ENCODE data around the gene AFMID. TPM values are rescaled to one million over a fixed set of nuclear protein-coding genes. Genes with fewer than 3 reads are reported as not detected.

The AFMID gene
- total RNA-seq, 1 experiment from 2014 or later, result 30.4 TPM

- no peak overlapping the region for H3K27ac ChIP-seq
- no peaks in the 10 kb centered on the region for H3K36me3 ChIP-seq (ENCODE audit: low read depth)
- no peaks in the 10 kb centered on the region for H3K9me3 ChIP-seq (ENCODE audit: insufficient read depth, low read depth)
- BruUV-seq (replicated peaks), result no TSS peak
- peaks cover 23% of the 10 kb centered on the region for H3F3A ChIP-seq (ENCODE audit: insufficient read depth, low read depth)
- H3K4me1 ChIP-seq (replicated peaks; ENCODE audit: insufficient read depth), result peaks cover 10% of the 10 kb centered on the region; the same call in 1 of the 2 replicates
- intact Hi-C loops (cut with micrococcal nuclease; ENCODE audit: unreplicated experiment), result no loop called here
- H3K27me3 ChIP-seq (ENCODE audit: insufficient read depth, low read depth), result no peaks in the 10 kb centered on the region
- H3K4me2 ChIP-seq, result no peak overlapping the region
- 0 out of 2 replicates have a peak, but pooled peaks cover 6% of the 10 kb centered on the region for H3K79me2 ChIP-seq (ENCODE audit: low read depth)
- H3K9me2 ChIP-seq (ENCODE audit: insufficient read depth), result no peaks in the 10 kb centered on the region
- peaks cover 7% of the 10 kb centered on the region; the same call in 1 of the 2 replicates for H4K20me1 ChIP-seq (ENCODE audit: insufficient read depth)
- ChIA-PET POLR2A (ENCODE audit: unreplicated experiment) (interaction anchor here (0.6 to 0.7 kb wide), 3 partner anchors 14 to 136 kb away, joined by 3 to 13 read pairs (median 6); partner anchors contain the start of gene TK1), CTCF (interaction anchor here (0.6 to 1.1 kb wide), 2 partner anchors 87 to 256 kb away, joined by 3 to 8 read pairs; no protein-coding TSS in a partner anchor)
- peak in 1 of 2 experiments; percentile 53 for DNase-seq
- H3K4me3 ChIP-seq, result no peak overlapping the region
- TF ChIP-seq EZH2 (IDR thresholded peaks at IDR 0.05; ENCODE audit: low read depth), result no peak
- no peak for TF ChIP-seq CTCF (conservative IDR thresholded peaks at IDR 0.05)
- no peak overlapping the region for H2AFZ ChIP-seq
Measured at GRCh38 chr17:78172249-78173051, 14.7 kb upstream of the AFMID start.

GRCh38 chr17:78173097-78173715 is 14.0 kb upstream of the AFMID start:
- CTCF ChIA-PET, result interaction anchor here (1.3 kb wide), 1 partner anchor 28 kb away, joined by 6 read pairs; no protein-coding TSS in a partner anchor
- H3F3A ChIP-seq (ENCODE audit: insufficient read depth, low read depth), result peaks cover 23% of the 10 kb centered on the region
- H3K4me1 ChIP-seq (replicated peaks; ENCODE audit: insufficient read depth), result peaks cover 10% of the 10 kb centered on the region; the same call in 1 of the 2 replicates
- no peak for DNase-seq
- POLR2A ChIA-PET (ENCODE audit: unreplicated experiment), result no interaction called here
- no TSS peak for BruUV-seq (replicated peaks)
- H2AFZ ChIP-seq, result no peak overlapping the region
- TF ChIP-seq EZH2 (IDR thresholded peaks at IDR 0.05; ENCODE audit: low read depth), result no peak
- TF ChIP-seq CTCF (conservative IDR thresholded peaks at IDR 0.05), result no peak
- no peaks in the 10 kb centered on the region for H3K36me3 ChIP-seq (ENCODE audit: low read depth)
- H3K27ac ChIP-seq, result no peak overlapping the region
- H3K4me3 ChIP-seq, result no peak overlapping the region
- no peak overlapping the region for H3K4me2 ChIP-seq
- intact Hi-C loops (cut with micrococcal nuclease; ENCODE audit: unreplicated experiment), result no loop called here
- H3K9me3 ChIP-seq (ENCODE audit: insufficient read depth, low read depth), result no peaks in the 10 kb centered on the region
- H3K27me3 ChIP-seq (ENCODE audit: insufficient read depth, low read depth), result no peaks in the 10 kb centered on the region
- H4K20me1 ChIP-seq (ENCODE audit: insufficient read depth), result peaks cover 7% of the 10 kb centered on the region; the same call in 1 of the 2 replicates
- 0 out of 2 replicates have a peak, but pooled peaks cover 6% of the 10 kb centered on the region for H3K79me2 ChIP-seq (ENCODE audit: low read depth)
- H3K9me2 ChIP-seq (ENCODE audit: insufficient read depth), result no peaks in the 10 kb centered on the region

- Histone ChIP-seq H3K27ac (0 out of 2 replicates have a peak overlapping the region, but pooled peaks have one; percentile 16), H3K79me2 (ENCODE audit: low read depth) (0 out of 2 replicates have a peak, but pooled peaks cover 6% of the 10 kb centered on the region), H3K4me3 (no peak overlapping the region), H3K9me3 (ENCODE audit: insufficient read depth, low read depth) (no peaks in the 10 kb centered on the region), H4K20me1 (ENCODE audit: insufficient read depth) (peaks cover 6% of the 10 kb centered on the region; the same call in 1 of the 2 replicates), H3K9me2 (ENCODE audit: insufficient read depth) (no peaks in the 10 kb centered on the region), H2AFZ (no peak overlapping the region), H3K4me2 (no peak overlapping the region), H3K36me3 (ENCODE audit: low read depth) (no peaks in the 10 kb centered on the region), H3K4me1 (replicated peaks; ENCODE audit: insufficient read depth) (peaks cover 10% of the 10 kb centered on the region; the same call in 1 of the 2 replicates), H3F3A (ENCODE audit: insufficient read depth, low read depth) (peaks cover 23% of the 10 kb centered on the region), H3K27me3 (ENCODE audit: insufficient read depth, low read depth) (no peaks in the 10 kb centered on the region)
- DNase-seq, result peak; percentile 48 to 93
- peak; percentile 29; the same call in 1 of the 2 replicates for TF ChIP-seq CTCF (conservative IDR thresholded peaks at IDR 0.05)
- TF ChIP-seq EZH2 (IDR thresholded peaks at IDR 0.05; ENCODE audit: low read depth), result no peak
- intact Hi-C loops (cut with micrococcal nuclease; ENCODE audit: unreplicated experiment), result loop anchor here (1.0 to 2.0 kb wide), 3 partner anchors 46 to 76 kb away; partner anchors contain the start of gene TMC6
- ChIA-PET POLR2A (ENCODE audit: unreplicated experiment) (interaction anchor here (0.6 to 1.1 kb wide), 5 partner anchors 12 to 854 kb away, joined by 4 to 12 read pairs (median 7); partner anchors contain the start of genes AFMID and TK1), CTCF (interaction anchor here (0.6 to 1.8 kb wide), 8 partner anchors 13 to 235 kb away, joined by 3 to 17 read pairs (median 6); partner anchors contain the start of genes AFMID, TK1 and TMEM235)
- TSS peak; percentile 10 for BruUV-seq (replicated peaks)
Measured at GRCh38 chr17:78174346-78174869, 12.8 kb upstream of the AFMID start.
